ENCODE results near the gene ADCK1. TPM values are rescaled to one million over a fixed set of nuclear protein-coding genes. Genes with fewer than 3 reads are reported as not detected.

ADCK1 gene
- total RNA-seq, 2 experiments from 2014 or later: 7.1 to 8.7 TPM

- Histone ChIP-seq H3K4me1 (ENCODE audit: insufficient read depth, low read length) (no peaks in the 10 kb centered on the region), H3K27ac (ENCODE audit: low read depth in 1 of 2, low read length in 2 of 2) (no peak overlapping the region), H3K4me3 (ENCODE audit: low read length) (no peak overlapping the region), H3K9me3 (ENCODE audit: control insufficient read depth in 1 of 2, insufficient read depth in 1 of 2, low read length in 2 of 2) (peaks cover 0 to 3% of the 10 kb centered on the region in 2 experiments), H3K36me3 (ENCODE audit: insufficient read depth, low read length) (peaks cover 2% of the 10 kb centered on the region), H3K27me3 (ENCODE audit: control insufficient read depth in 1 of 2, insufficient read depth in 2 of 2, low read length in 2 of 2) (no peaks in the 10 kb centered on the region)
- ChIA-PET POLR2A (no interaction called here), CTCF (no interaction called here)
- ATAC-seq (ENCODE audit: poor library complexity): no peak
- Mint-ChIP-seq H3K9me3 (no peaks in the 10 kb centered on the region), H3K27ac (no peak overlapping the region), H3K4me1 (ENCODE audit: low read depth) (no peaks in the 10 kb centered on the region), H3K4me3 (no peak overlapping the region), H3K36me3 (ENCODE audit: low read depth) (peaks cover 53% of the 10 kb centered on the region), H3K27me3 (no peaks in the 10 kb centered on the region)
- no peak for DNase-seq
- intact Hi-C loops (cut with DNase I, micrococcal nuclease): no loop called here
- no peak for TF ChIP-seq CTCF (IDR thresholded peaks at IDR 0.05)
Measured at GRCh38 chr14:77882098-77882497, 82.2 kb downstream of the ADCK1 start.

GRCh38 chr14:77882636-77883035, 82.7 kb downstream of the ADCK1 start:
- intact Hi-C loops (cut with DNase I, micrococcal nuclease): no loop called here
- peaks cover 6% of the 10 kb centered on the region for H3K36me3 ChIP-seq (ENCODE audit: insufficient read depth, low read length)
- TF ChIP-seq CTCF (IDR thresholded peaks at IDR 0.05): no peak
- no peak overlapping the region for H3K4me3 ChIP-seq (ENCODE audit: low read length)
- peaks cover 0 to 5% of the 10 kb centered on the region in 2 experiments for H3K9me3 ChIP-seq (ENCODE audit: control insufficient read depth in 1 of 2, insufficient read depth in 1 of 2, low read length in 2 of 2)
- ChIA-PET POLR2A (no interaction called here), CTCF (no interaction called here)
- Mint-ChIP-seq H3K4me3 (no peak overlapping the region), H3K27ac (no peak overlapping the region), H3K9me3 (peaks cover 1% of the 10 kb centered on the region), H3K36me3 (ENCODE audit: low read depth) (peaks cover 55% of the 10 kb centered on the region), H3K27me3 (no peaks in the 10 kb centered on the region), H3K4me1 (ENCODE audit: low read depth) (no peaks in the 10 kb centered on the region)
- no peak overlapping the region for H3K27ac ChIP-seq (ENCODE audit: low read depth in 1 of 2, low read length in 2 of 2)
- H3K4me1 ChIP-seq (ENCODE audit: insufficient read depth, low read length): no peaks in the 10 kb centered on the region
- no peak for DNase-seq
- ATAC-seq (ENCODE audit: poor library complexity): no peak
- H3K27me3 ChIP-seq (ENCODE audit: control insufficient read depth in 1 of 2, insufficient read depth in 2 of 2, low read length in 2 of 2): no peaks in the 10 kb centered on the region

- peaks cover 8% of the 10 kb centered on the region for H3K9me3 Mint-ChIP-seq
- ATAC-seq (ENCODE audit: poor library complexity) (no peak), DNase-seq (no peak)
- POLR2A ChIA-PET: no interaction called here
- no peak for TF ChIP-seq CTCF (IDR thresholded peaks at IDR 0.05)
- CTCF ChIA-PET: no interaction called here
- Histone ChIP-seq H3K27me3 (ENCODE audit: control insufficient read depth in 1 of 2, insufficient read depth in 2 of 2, low read length in 2 of 2) (no peaks in the 10 kb centered on the region), H3K4me3 (ENCODE audit: low read length) (no peak overlapping the region), H3K36me3 (ENCODE audit: insufficient read depth, low read length) (peaks cover 12% of the 10 kb centered on the region), H3K27ac (ENCODE audit: low read depth in 1 of 2, low read length in 2 of 2) (no peak overlapping the region), H3K9me3 (ENCODE audit: control insufficient read depth in 1 of 2, insufficient read depth in 1 of 2, low read length in 2 of 2) (peaks cover 0 to 8% of the 10 kb centered on the region in 2 experiments), H3K4me1 (ENCODE audit: insufficient read depth, low read length) (no peaks in the 10 kb centered on the region)
- no peak overlapping the region for H3K27ac Mint-ChIP-seq
- H3K36me3 Mint-ChIP-seq (ENCODE audit: low read depth): peaks cover 57% of the 10 kb centered on the region
- H3K27me3 Mint-ChIP-seq: no peaks in the 10 kb centered on the region
- intact Hi-C loops (cut with DNase I, micrococcal nuclease): no loop called here
- no peak overlapping the region for H3K4me3 Mint-ChIP-seq
- no peaks in the 10 kb centered on the region for H3K4me1 Mint-ChIP-seq (ENCODE audit: low read depth)
Measured at GRCh38 chr14:77883131-77883846, 83.4 kb downstream of the ADCK1 start.
